ENCODE results near the gene SPTBN5.

DNA sequence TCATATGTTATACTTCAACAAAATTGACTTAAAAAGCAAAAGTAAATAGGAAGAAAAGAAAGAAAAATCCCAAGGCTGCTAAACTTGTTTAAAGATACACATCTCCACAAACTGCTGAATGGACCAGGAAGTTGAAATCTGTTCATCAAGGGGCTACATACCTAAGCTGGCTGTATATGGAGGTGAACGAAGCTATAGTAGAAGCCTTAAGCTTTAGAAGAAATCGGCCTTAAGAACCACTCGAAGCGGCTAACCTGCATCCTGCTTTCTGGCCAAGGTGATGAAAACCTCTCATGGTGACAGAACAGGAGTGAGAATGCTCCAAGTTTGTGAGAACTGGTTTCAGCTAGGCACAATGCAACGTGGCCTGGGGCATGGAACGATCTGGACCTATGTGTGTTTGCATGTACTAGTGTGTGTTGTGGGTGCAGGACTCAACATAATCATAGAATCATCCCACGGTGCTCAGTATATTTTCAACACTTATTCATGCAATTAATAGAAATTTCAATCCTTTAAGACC lies 31.3 kb upstream of the SPTBN5 start:
- TF ChIP-seq, protein P1, sequence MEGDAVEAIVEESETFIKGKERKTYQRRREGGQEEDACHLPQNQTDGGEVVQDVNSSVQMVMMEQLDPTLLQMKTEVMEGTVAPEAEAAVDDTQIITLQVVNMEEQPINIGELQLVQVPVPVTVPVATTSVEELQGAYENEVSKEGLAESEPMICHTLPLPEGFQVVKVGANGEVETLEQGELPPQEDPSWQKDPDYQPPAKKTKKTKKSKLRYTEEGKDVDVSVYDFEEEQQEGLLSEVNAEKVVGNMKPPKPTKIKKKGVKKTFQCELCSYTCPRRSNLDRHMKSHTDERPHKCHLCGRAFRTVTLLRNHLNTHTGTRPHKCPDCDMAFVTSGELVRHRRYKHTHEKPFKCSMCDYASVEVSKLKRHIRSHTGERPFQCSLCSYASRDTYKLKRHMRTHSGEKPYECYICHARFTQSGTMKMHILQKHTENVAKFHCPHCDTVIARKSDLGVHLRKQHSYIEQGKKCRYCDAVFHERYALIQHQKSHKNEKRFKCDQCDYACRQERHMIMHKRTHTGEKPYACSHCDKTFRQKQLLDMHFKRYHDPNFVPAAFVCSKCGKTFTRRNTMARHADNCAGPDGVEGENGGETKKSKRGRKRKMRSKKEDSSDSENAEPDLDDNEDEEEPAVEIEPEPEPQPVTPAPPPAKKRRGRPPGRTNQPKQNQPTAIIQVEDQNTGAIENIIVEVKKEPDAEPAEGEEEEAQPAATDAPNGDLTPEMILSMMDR (IDR thresholded peaks at IDR 0.05), result no peak
- no peak for TF ChIP-seq ZFX (IDR thresholded peaks at IDR 0.05; ENCODE audit: borderline replicate concordance)
